ENCODE data around the gene SERPINB6.

DNA sequence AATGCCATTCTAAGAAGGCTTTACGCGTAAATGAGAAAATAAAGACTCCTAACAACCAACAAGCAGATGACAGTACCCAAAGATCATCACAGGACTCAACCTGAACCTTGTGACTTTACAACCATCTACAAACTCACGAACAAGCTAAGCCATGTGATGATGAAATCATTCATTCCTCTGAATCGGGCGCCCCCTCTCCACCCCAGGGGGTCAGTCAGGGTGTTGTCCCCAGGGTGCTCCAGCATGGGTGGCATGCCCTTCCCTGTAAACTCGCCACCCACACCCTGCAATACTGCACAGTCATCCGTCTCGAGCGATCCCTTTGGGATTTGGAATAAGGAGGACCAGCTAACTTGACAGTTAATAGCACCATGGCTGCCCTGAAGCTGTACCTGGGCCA lies 12.6 kb downstream of the SERPINB6 start:
- TF ChIP-seq SIN3A (IDR thresholded peaks at IDR 0.05; ENCODE audit: borderline replicate concordance, insufficient read depth, low read length) (no peak), POLR2AphosphoS5 (IDR thresholded peaks at IDR 0.05; ENCODE audit: low read depth, low read length) (no peak), TAF1 (IDR thresholded peaks at IDR 0.05; ENCODE audit: borderline replicate concordance, insufficient read depth, low read length) (no peak), FOXP2 (optimal IDR thresholded peaks at IDR 0.05; ENCODE audit: borderline replicate concordance, extremely low read depth, extremely low read length, insufficient read depth) (no peak)
- TF ChIP-seq, protein P1, sequence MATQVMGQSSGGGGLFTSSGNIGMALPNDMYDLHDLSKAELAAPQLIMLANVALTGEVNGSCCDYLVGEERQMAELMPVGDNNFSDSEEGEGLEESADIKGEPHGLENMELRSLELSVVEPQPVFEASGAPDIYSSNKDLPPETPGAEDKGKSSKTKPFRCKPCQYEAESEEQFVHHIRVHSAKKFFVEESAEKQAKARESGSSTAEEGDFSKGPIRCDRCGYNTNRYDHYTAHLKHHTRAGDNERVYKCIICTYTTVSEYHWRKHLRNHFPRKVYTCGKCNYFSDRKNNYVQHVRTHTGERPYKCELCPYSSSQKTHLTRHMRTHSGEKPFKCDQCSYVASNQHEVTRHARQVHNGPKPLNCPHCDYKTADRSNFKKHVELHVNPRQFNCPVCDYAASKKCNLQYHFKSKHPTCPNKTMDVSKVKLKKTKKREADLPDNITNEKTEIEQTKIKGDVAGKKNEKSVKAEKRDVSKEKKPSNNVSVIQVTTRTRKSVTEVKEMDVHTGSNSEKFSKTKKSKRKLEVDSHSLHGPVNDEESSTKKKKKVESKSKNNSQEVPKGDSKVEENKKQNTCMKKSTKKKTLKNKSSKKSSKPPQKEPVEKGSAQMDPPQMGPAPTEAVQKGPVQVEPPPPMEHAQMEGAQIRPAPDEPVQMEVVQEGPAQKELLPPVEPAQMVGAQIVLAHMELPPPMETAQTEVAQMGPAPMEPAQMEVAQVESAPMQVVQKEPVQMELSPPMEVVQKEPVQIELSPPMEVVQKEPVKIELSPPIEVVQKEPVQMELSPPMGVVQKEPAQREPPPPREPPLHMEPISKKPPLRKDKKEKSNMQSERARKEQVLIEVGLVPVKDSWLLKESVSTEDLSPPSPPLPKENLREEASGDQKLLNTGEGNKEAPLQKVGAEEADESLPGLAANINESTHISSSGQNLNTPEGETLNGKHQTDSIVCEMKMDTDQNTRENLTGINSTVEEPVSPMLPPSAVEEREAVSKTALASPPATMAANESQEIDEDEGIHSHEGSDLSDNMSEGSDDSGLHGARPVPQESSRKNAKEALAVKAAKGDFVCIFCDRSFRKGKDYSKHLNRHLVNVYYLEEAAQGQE (IDR thresholded peaks at IDR 0.05; ENCODE audit: insufficient read depth in 1 of 2, low read depth in 2 of 2, low read length in 2 of 2) = no peak
